Coronary artery (tissue), 2 donors: Measurements from ENCODE around the gene PHTF2.

Experiments
- DNase-seq: peaks from one replicate; pipeline ENCODE4 v3.0.0-alpha.2; 2017; ENCODE audit warnings: low spot score
- H3K27ac ChIP-seq, 2 donors: fragments of 200-600 bp; sonication (generic); one replicate each; pipeline ENCODE4 v1.5.1; 2016 to 2019
- H3K4me3 ChIP-seq: fragments of 200-600 bp; sonication (generic); 2 replicates; pipeline ENCODE4 v1.5.1; 2016; ENCODE audit warnings: mild to moderate bottlenecking, moderate library complexity
- CTCF ChIP-seq: fragments of 200-600 bp; sonication (generic); IDR thresholded peaks from one replicate; pipeline ENCODE4 v1.5.1; 2019; ENCODE audit warnings: antibody characterized with exemption

Gene PHTF2

GRCh38 chr7:77846317-77847092, 47.9 kb downstream of the PHTF2 start:
- Histone ChIP-seq H3K27ac (no peak overlapping the region), H3K4me3 (no peak overlapping the region)
- no peak for TF ChIP-seq CTCF
- no peak for DNase-seq

- no peak for TF ChIP-seq CTCF
- DNase-seq, result no peak
- H3K4me3 ChIP-seq, result no peak overlapping the region
- H3K27ac ChIP-seq, result no peak overlapping the region
Measured at GRCh38 chr7:77855371-77856083, 57.0 kb downstream of the PHTF2 start.

GRCh38 chr7:77858278-77858677, 59.7 kb downstream of the PHTF2 start:
- TF ChIP-seq CTCF, result no peak
- DNase-seq, result no peak

GRCh38 chr7:77859343-77859742, 60.8 kb downstream of the PHTF2 start:
- no peak overlapping the region for H3K27ac ChIP-seq
- no peak for TF ChIP-seq CTCF
- no peak overlapping the region for H3K4me3 ChIP-seq
- DNase-seq, result no peak

More at GRCh38 chr7:77858278-77858677, 59.7 kb downstream of the PHTF2 start:
- no peak overlapping the region for H3K4me3 ChIP-seq
- H3K27ac ChIP-seq, result no peak overlapping the region

- no peak overlapping the region for H3K27ac ChIP-seq
- no peak for TF ChIP-seq CTCF
- no peak for DNase-seq
- no peak overlapping the region for H3K4me3 ChIP-seq
Measured at GRCh38 chr7:77862691-77863090, 64.1 kb downstream of the PHTF2 start.

GRCh38 chr7:77863860-77864259, 65.3 kb downstream of the PHTF2 start:
- DNase-seq, result no peak
- H3K27ac ChIP-seq, result no peak overlapping the region
- TF ChIP-seq CTCF, result no peak
- H3K4me3 ChIP-seq, result no peak overlapping the region

GRCh38 chr7:77866370-77866769, 67.8 kb downstream of the PHTF2 start:
- Histone ChIP-seq H3K4me3 (no peak overlapping the region), H3K27ac (no peak overlapping the region)
- no peak for TF ChIP-seq CTCF
- DNase-seq, result no peak
